CD4-positive, CD25-positive, alpha-beta regulatory T cell (primary cell): ENCODE measurements around the gene ATP5MC2. TPM values are rescaled to one million over a fixed set of nuclear protein-coding genes. Genes with fewer than 3 reads are reported as not detected.
A peak's percentile ranks its signal among the peaks of the same experiment; 100 is the strongest.
"Not testable (repeated sequence)": the region's sequence is repeated elsewhere in the genome, so short reads cannot be mapped to it uniquely, and the experiment has no call there.

ENCODE experiments used
- ATAC-seq, 2 donors: fragments of 150-1000 bp; cut with Tn5 transposase; one replicate each; pipeline ENCODE4 v1.10.0; 2021; ENCODE audit warnings: low read depth in 2 of 2, moderate number of reproducible peaks in 2 of 2, moderate library complexity in 1 of 2
- DNase-seq, 3 donors: peaks; one replicate each; pipeline versions ENCODE4 v3.0.0 to v3.0.0-alpha.2; 2012 to 2022; ENCODE audit warnings: mixed read lengths in 1 of 3
- H3K27ac ChIP-seq: one replicate; pipeline ENCODE4 v1.7.0; 2013; ENCODE audit warnings: mild to moderate bottlenecking, low read length; ENCODE audit not compliant: insufficient read depth, poor library complexity, severe bottlenecking
- H3K27me3 ChIP-seq: one replicate; pipeline ENCODE4 v1.7.0; 2013; ENCODE audit warnings: low read length; ENCODE audit not compliant: control insufficient read depth, insufficient read depth
- H3K36me3 ChIP-seq: one replicate; pipeline ENCODE4 v1.7.0; 2013; ENCODE audit warnings: mild to moderate bottlenecking, low read length, moderate library complexity; ENCODE audit not compliant: control insufficient read depth, insufficient read depth
- H3K4me1 ChIP-seq: 2 replicates; pipeline ENCODE4 v1.7.0; 2013; ENCODE audit warnings: mild to moderate bottlenecking, low read length; ENCODE audit not compliant: insufficient read depth, control insufficient read depth, poor library complexity, severe bottlenecking
- H3K4me3 ChIP-seq: one replicate; pipeline ENCODE4 v1.7.0; 2013; ENCODE audit warnings: low read depth, mild to moderate bottlenecking, low read length, moderate library complexity
- H3K9me3 ChIP-seq, 2 experiments: 1 replicate in 1 of 2; 2 replicates in 1 of 2; pipeline ENCODE4 v1.7.0; 2013; ENCODE audit warnings: low read length in 2 of 2, mild to moderate bottlenecking in 1 of 2, moderate library complexity in 1 of 2; ENCODE audit not compliant: control insufficient read depth in 2 of 2
- H3K27ac Mint-ChIP-seq, 3 donors: one replicate each; pipeline ENCODE4 v1.8.0; 2020 to 2022; ENCODE audit warnings: mild to moderate bottlenecking in 3 of 3, mixed read lengths in 3 of 3, moderate library complexity in 2 of 3
- H3K27me3 Mint-ChIP-seq: one replicate; pipeline ENCODE4 v1.8.0; 2022; ENCODE audit warnings: mild to moderate bottlenecking, mixed read lengths
- H3K36me3 Mint-ChIP-seq: one replicate; pipeline ENCODE4 v1.8.0; 2020; ENCODE audit warnings: mixed read lengths
- H3K4me1 Mint-ChIP-seq, 4 donors: one replicate each; pipeline ENCODE4 v1.8.0; 2020 to 2022; ENCODE audit warnings: mixed read lengths in 4 of 4, mild to moderate bottlenecking in 1 of 4
- H3K4me3 Mint-ChIP-seq, 4 donors: one replicate each; pipeline ENCODE4 v1.8.0; 2020 to 2022; ENCODE audit warnings: mild to moderate bottlenecking in 4 of 4, mixed read lengths in 4 of 4, moderate library complexity in 3 of 4
- H3K9me3 Mint-ChIP-seq, 7 donors: one replicate each; pipeline ENCODE4 v1.8.0; 2020 to 2022; ENCODE audit warnings: mixed read lengths in 7 of 7, mild to moderate bottlenecking in 3 of 7, moderate library complexity in 2 of 7
- polyA plus RNA-seq, 4 donors: library from polyadenylated mRNA; unstranded; fragments of 300-500 nt; fragmentation: Illumina TruSeq; gene quantifications; one replicate each; pipeline ENCODE4 v1.2.3, GENCODE V29; 2021
- total RNA-seq: library from RNA; stranded (reverse); gene quantifications from one replicate; pipeline ENCODE4 v1.2.3, GENCODE V29; 2022

ATP5MC2 gene
- total and polyA plus RNA-seq, 5 donors from 2014 or later: 228 to 700 (median 644) TPM

- Histone ChIP-seq H3K36me3 (no peaks in the 10 kb centered on the region), H3K4me1 (no peaks in the 10 kb centered on the region), H3K9me3 (no peaks in the 10 kb centered on the region), H3K4me3 (no peak overlapping the region), H3K27me3 (peaks cover 3% of the 10 kb centered on the region), H3K27ac (no peak overlapping the region)
- Mint-ChIP-seq H3K4me3 (no peak overlapping the region), H3K36me3 (no peaks in the 10 kb centered on the region), H3K27ac (no peak overlapping the region), H3K9me3 (peaks cover 0 to 1% (median 0%) of the 10 kb centered on the region in 7 donors), H3K27me3 (peaks cover 51% of the 10 kb centered on the region), H3K4me1 (no peaks in the 10 kb centered on the region)
- DNase-seq (no peak), ATAC-seq (no peak)
These were observed 12.3 kb upstream of the ATP5MC2 start for GRCh38 chr12:53688134-53688533.

DNA sequence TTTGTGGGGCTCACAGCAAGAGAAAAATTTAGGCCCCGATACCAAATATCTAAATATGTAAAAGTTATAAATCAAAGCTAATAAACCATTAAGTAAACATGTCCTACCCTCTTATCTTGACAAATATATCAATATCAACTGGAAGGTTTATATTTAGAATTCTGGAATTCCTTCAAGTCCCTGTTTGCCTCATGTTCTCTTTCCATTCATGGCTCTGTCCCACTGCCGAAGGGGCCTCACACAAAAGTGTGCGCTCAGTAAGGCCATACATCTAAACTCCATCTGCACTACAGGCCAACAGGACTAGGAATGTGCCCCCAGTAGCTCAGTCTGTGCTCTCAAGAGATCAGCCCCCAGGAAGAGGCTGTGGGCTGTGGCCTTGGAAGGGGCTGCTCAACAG is 10.6 kb upstream of the ATP5MC2 start:
- H3K9me3 Mint-ChIP-seq: no peaks in the 10 kb centered on the region
- H3K27ac Mint-ChIP-seq: no peak overlapping the region
- no peaks in the 10 kb centered on the region for H3K4me1 ChIP-seq
- H3K36me3 Mint-ChIP-seq: no peaks in the 10 kb centered on the region
- no peaks in the 10 kb centered on the region for H3K36me3 ChIP-seq
- no peak for ATAC-seq
- H3K4me3 ChIP-seq: no peak overlapping the region
- H3K27ac ChIP-seq: no peak overlapping the region
- no peaks in the 10 kb centered on the region for H3K9me3 ChIP-seq
- DNase-seq: no peak
- no peaks in the 10 kb centered on the region for H3K4me1 Mint-ChIP-seq
- no peaks in the 10 kb centered on the region for H3K27me3 ChIP-seq
- no peak overlapping the region for H3K4me3 Mint-ChIP-seq
- H3K27me3 Mint-ChIP-seq: peaks cover 44% of the 10 kb centered on the region

- Histone ChIP-seq H3K27ac (no peak overlapping the region), H3K27me3 (no peaks in the 10 kb centered on the region), H3K4me1 (no peaks in the 10 kb centered on the region), H3K36me3 (no peaks in the 10 kb centered on the region), H3K9me3 (no peaks in the 10 kb centered on the region), H3K4me3 (no peak overlapping the region)
- H3K27me3 Mint-ChIP-seq: peaks cover 35% of the 10 kb centered on the region
- DNase-seq (no peak), ATAC-seq (no peak)
- H3K4me1 Mint-ChIP-seq: no peaks in the 10 kb centered on the region
- H3K4me3 Mint-ChIP-seq: no peak overlapping the region
- no peak overlapping the region for H3K27ac Mint-ChIP-seq
- no peaks in the 10 kb centered on the region for H3K36me3 Mint-ChIP-seq
- no peaks in the 10 kb centered on the region for H3K9me3 Mint-ChIP-seq
These were observed 8.9 kb upstream of the ATP5MC2 start for GRCh38 chr12:53684654-53685220.

DNA sequence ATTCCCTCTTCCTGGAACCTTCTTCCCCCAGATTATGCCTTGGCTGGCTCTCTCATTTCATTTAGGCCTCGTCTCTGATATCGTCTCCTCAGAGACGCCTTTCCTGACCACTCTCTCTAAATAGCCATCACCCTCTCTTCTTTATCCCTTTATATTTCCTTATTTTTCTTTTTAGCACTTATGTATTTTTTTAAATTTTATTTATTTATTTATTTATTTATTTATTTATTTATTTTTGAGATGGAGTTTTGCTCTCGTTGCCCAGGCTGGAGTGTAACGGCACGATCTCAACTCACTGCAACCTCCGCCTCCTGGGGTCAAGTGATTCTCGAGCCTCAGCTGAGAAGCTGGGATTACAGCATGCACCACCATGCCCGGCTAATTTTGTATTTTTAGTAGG is 8.1 kb upstream of the ATP5MC2 start:
- peaks cover 5% of the 10 kb centered on the region for H3K27me3 ChIP-seq
- H3K4me3 ChIP-seq: no peak overlapping the region
- H3K27ac ChIP-seq: no peak overlapping the region
- DNase-seq (no peak), ATAC-seq (no peak)
- H3K9me3 Mint-ChIP-seq: no peaks in the 10 kb centered on the region
- no peaks in the 10 kb centered on the region for H3K36me3 ChIP-seq
- no peaks in the 10 kb centered on the region for H3K9me3 ChIP-seq
- H3K4me1 Mint-ChIP-seq: no peaks in the 10 kb centered on the region
- no peaks in the 10 kb centered on the region for H3K36me3 Mint-ChIP-seq
- no peak overlapping the region for H3K4me3 Mint-ChIP-seq
- H3K4me1 ChIP-seq: no peaks in the 10 kb centered on the region
- no peak overlapping the region for H3K27ac Mint-ChIP-seq
- peaks cover 37% of the 10 kb centered on the region for H3K27me3 Mint-ChIP-seq

GRCh38 chr12:53683494-53683893 is 7.6 kb upstream of the ATP5MC2 start:
- DNase-seq: no peak
- Mint-ChIP-seq H3K4me1 (no peaks in the 10 kb centered on the region), H3K27ac (no peak overlapping the region), H3K27me3 (peaks cover 37% of the 10 kb centered on the region), H3K36me3 (no peaks in the 10 kb centered on the region), H3K9me3 (no peaks in the 10 kb centered on the region), H3K4me3 (no peak overlapping the region)
- Histone ChIP-seq H3K9me3 (no peaks in the 10 kb centered on the region), H3K4me3 (no peak overlapping the region), H3K27ac (no peak overlapping the region), H3K27me3 (peaks cover 8% of the 10 kb centered on the region), H3K4me1 (no peaks in the 10 kb centered on the region), H3K36me3 (no peaks in the 10 kb centered on the region)
- no peak for ATAC-seq

GRCh38 chr12:53680061-53680460 is 4.2 kb upstream of the ATP5MC2 start:
- DNase-seq: not testable (repeated sequence)

GRCh38 chr12:53677800-53678148 is 1.9 kb upstream of the ATP5MC2 start:
- Mint-ChIP-seq H3K27ac (no peak overlapping the region), H3K27me3 (peaks cover 30% of the 10 kb centered on the region), H3K9me3 (no peaks in the 10 kb centered on the region), H3K4me1 (peaks cover 4 to 30% (median 23%) of the 10 kb centered on the region in 4 donors), H3K36me3 (peaks cover 4% of the 10 kb centered on the region), H3K4me3 (peak overlapping the region; percentile 51 to 95 (median 76))
- Histone ChIP-seq H3K4me1 (peaks cover 24% of the 10 kb centered on the region), H3K27ac (no peak overlapping the region), H3K27me3 (peaks cover 20% of the 10 kb centered on the region), H3K4me3 (no peak overlapping the region), H3K36me3 (peaks cover under 1% of the 10 kb centered on the region), H3K9me3 (no peaks in the 10 kb centered on the region)
- no peak for ATAC-seq
- no peak for DNase-seq

More at GRCh38 chr12:53680061-53680460, 4.2 kb upstream of the ATP5MC2 start:
- H3K4me3 Mint-ChIP-seq, H3K4me3 ChIP-seq, H3K27ac ChIP-seq, H3K36me3 ChIP-seq, ATAC-seq, H3K9me3 Mint-ChIP-seq, H3K27ac Mint-ChIP-seq, H3K9me3 ChIP-seq, H3K36me3 Mint-ChIP-seq: not testable (repeated sequence)
- Histone ChIP-seq H3K4me1 (peaks cover 20% of the 10 kb centered on the region), H3K27me3 (peaks cover 20% of the 10 kb centered on the region)
- peaks cover 0 to 16% (median 10%) of the 10 kb centered on the region in 4 donors for H3K4me1 Mint-ChIP-seq
- peaks cover 35% of the 10 kb centered on the region for H3K27me3 Mint-ChIP-seq

DNA sequence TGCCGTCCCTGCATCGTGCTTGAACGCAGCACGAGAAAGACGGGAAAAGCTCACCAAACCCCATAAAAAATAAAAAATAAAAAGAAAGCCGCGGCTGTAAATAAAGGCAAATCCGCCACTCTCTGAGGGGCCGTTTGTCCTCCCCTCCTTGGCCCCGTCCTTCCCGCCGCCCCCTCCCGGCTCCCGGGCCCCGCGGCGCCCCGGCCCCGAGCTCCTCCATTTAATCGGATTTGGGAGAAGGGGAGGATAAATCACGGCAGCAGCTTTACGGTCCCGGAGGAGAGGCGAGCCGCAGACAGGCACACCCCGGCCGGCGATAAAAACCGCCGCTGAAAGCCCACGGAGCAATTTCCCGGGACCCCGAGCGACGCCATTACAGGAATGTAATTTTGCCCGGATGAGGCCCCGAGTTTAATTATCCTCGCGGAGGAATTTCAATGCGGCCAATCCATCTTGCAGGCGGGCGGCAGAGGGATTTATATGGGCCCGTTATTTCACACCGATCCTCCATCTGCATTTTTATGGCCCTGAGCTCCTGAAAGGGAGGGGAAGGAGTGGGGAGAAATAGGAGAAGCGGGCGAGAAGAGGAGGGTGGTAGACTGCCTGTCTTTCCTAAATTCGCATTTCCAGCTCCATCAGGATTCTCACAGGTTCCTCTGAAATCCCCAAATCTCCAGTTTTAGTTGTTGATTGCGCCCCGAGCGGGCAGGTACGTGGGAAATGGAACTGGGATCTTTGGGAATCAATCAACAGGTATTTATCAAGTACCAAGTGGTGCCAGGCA is 1.3 kb upstream of the ATP5MC2 start:
- Mint-ChIP-seq H3K27me3 (peaks cover 30% of the 10 kb centered on the region), H3K36me3 (peaks cover 9% of the 10 kb centered on the region), H3K27ac (peak overlapping the region in 1 of 3 donors; percentile 96), H3K4me3 (peak overlapping the region; percentile 91 to 95 (median 92)), H3K9me3 (no peaks in the 10 kb centered on the region), H3K4me1 (peaks cover 4 to 32% (median 23%) of the 10 kb centered on the region in 4 donors)
- Histone ChIP-seq H3K9me3 (no peaks in the 10 kb centered on the region), H3K4me3 (peak overlapping the region; percentile 90), H3K27me3 (peaks cover 20% of the 10 kb centered on the region), H3K36me3 (peaks cover 6% of the 10 kb centered on the region), H3K4me1 (peaks cover 24% of the 10 kb centered on the region), H3K27ac (no peak overlapping the region)
- ATAC-seq (no peak), DNase-seq (peak in 1 of 3 donors; percentile 4)
